GM19240 (cell line): Measurements from ENCODE around the gene NPRL2.

Source experiments
- DNase-seq: peaks from one replicate; pipeline ENCODE4 v3.0.0; 2011; ENCODE audit warnings: low spot score; ENCODE audit not compliant: insufficient read length

Gene NPRL2

GRCh38 chr3:50373146-50374051, 22.8 kb upstream of the NPRL2 start:
- DNase-seq: no peak

- DNase-seq: no peak
These were observed 21.8 kb upstream of the NPRL2 start for GRCh38 chr3:50372349-50372748.

GRCh38 chr3:50371133-50371685, 20.6 kb upstream of the NPRL2 start:
- no peak for DNase-seq

GRCh38 chr3:50370594-50370993, 20.0 kb upstream of the NPRL2 start:
- DNase-seq: no peak

GRCh38 chr3:50369012-50369670, 18.6 kb upstream of the NPRL2 start:
- DNase-seq: no peak

- no peak for DNase-seq
These were observed 15.3 kb upstream of the NPRL2 start for GRCh38 chr3:50365842-50366220.

- DNase-seq: peak; percentile 95
These were observed 14.7 kb upstream of the NPRL2 start for GRCh38 chr3:50365080-50365841.

GRCh38 chr3:50364573-50365079, 14.1 kb upstream of the NPRL2 start:
- DNase-seq: no peak

GRCh38 chr3:50359760-50360110, 9.2 kb upstream of the NPRL2 start:
- no peak for DNase-seq

GRCh38 chr3:50358911-50359759, 8.6 kb upstream of the NPRL2 start, which contains the start of gene TMEM115:
TSS of gene TMEM115 (minus strand) at chr3:50359521. CDS start at chr3:50359063, 458 bp downstream.
- peak; percentile 96 for DNase-seq

GRCh38 chr3:50358355-50358910, 7.9 kb upstream of the NPRL2 start:
- DNase-seq: no peak

- no peak for DNase-seq
These were observed 6.9 kb upstream of the NPRL2 start for GRCh38 chr3:50357481-50357880.

GRCh38 chr3:50356553-50356952, 6.0 kb upstream of the NPRL2 start:
- DNase-seq: no peak

GRCh38 chr3:50355829-50356552, 5.4 kb upstream of the NPRL2 start:
- no peak for DNase-seq

- DNase-seq: no peak
These were observed 4.3 kb upstream of the NPRL2 start for GRCh38 chr3:50354850-50355249.

- DNase-seq: no peak
These were observed 3.7 kb upstream of the NPRL2 start for GRCh38 chr3:50354186-50354764.

- no peak for DNase-seq
These were observed 2.9 kb upstream of the NPRL2 start for GRCh38 chr3:50353245-50354004.

- DNase-seq: no peak
These were observed 2.2 kb upstream of the NPRL2 start for GRCh38 chr3:50352781-50353180.

GRCh38 chr3:50351323-50351697, 735 bp upstream of the NPRL2 start:
- no peak for DNase-seq
